Transverse colon (tissue), 4 donors: ENCODE data around the gene CLTC.

Source experiments
- CTCF ChIP-seq, 5 experiments: fragments of 200-600 bp in 3 of 5; fragments of 450-650 bp in 2 of 5; sonication (generic) in 3 of 5; IDR thresholded peaks; 1 replicate in 2 of 5; 2 replicates in 3 of 5; pipeline ENCODE4 v1.5.1; 2016 to 2017; ENCODE audit warnings: antibody characterized with exemption in 5 of 5, inconsistent platforms in 3 of 5, mild to moderate bottlenecking in 2 of 5, moderate library complexity in 1 of 5
- EP300 ChIP-seq: sonication (generic); formaldehyde crosslinking; IDR thresholded peaks from one replicate; pipeline ENCODE4 v1.6.1; 2017; ENCODE audit warnings: antibody characterized with exemption, low read depth
- POLR2A ChIP-seq: fragments of 450-650 bp; IDR thresholded peaks from one replicate; pipeline ENCODE4 v1.6.1; 2016; ENCODE audit warnings: antibody characterized with exemption, mild to moderate bottlenecking, moderate library complexity
- POLR2AphosphoS5 ChIP-seq, 3 donors: sonication (generic); formaldehyde crosslinking; IDR thresholded peaks; one replicate each; pipeline ENCODE4 v1.6.1; 2016; ENCODE audit warnings: antibody characterized with exemption in 3 of 3

- no peak for TF ChIP-seq CTCF (IDR thresholded peaks at IDR 0.05)
- TF ChIP-seq POLR2A, result no peak
- TF ChIP-seq POLR2AphosphoS5 (IDR thresholded peaks at IDR 0.05), result no peak
- TF ChIP-seq EP300, result no peak
These were observed 68.8 kb downstream of the CLTC start for GRCh38 chr17:59688496-59688895.
